T-helper 2 cell treated with Interferon-gamma antibody and Interleukin-4, amounts not matched to agents 100 ng/mL and 5 ng/mL, for 36 hours (primary cell): ENCODE results near the gene MDM1. TPM values are rescaled to one million over a fixed set of nuclear protein-coding genes. Genes with fewer than 3 reads are reported as not detected.

Experiments
- intact Hi-C: fragments of 100-400 bp; cut with micrococcal nuclease; formaldehyde crosslinking; loops from one replicate; pipeline ENCODE4 v1.15.1; 2023
- total RNA-seq: library from RNA; stranded (reverse); gene quantifications from 2 replicates; pipeline ENCODE4 v1.2.3, GENCODE V29; 2022

The MDM1 gene
- total RNA-seq, 1 donor from 2014 or later = 19.1 TPM

DNA sequence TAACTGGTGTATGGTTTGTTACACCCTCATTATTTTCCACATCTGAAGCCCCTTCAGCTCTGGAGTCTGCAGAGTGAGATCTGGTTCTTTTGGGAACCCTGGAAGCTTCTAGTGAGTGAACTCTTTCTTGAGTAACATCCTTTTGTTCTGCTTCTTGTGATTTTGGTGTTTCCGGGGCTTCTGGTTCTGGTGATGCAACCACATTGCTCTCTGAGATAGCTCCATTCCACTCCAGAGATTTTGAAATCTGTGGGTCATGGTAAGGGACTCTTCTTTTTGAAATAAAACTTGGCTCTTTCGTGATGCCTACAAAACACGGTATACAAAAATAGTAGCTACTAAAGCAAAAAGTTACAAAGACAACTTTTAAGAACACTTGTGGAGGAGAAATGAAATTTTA lies 5.4 kb downstream of the MDM1 start:
- intact Hi-C loops = no loop called here

DNA sequence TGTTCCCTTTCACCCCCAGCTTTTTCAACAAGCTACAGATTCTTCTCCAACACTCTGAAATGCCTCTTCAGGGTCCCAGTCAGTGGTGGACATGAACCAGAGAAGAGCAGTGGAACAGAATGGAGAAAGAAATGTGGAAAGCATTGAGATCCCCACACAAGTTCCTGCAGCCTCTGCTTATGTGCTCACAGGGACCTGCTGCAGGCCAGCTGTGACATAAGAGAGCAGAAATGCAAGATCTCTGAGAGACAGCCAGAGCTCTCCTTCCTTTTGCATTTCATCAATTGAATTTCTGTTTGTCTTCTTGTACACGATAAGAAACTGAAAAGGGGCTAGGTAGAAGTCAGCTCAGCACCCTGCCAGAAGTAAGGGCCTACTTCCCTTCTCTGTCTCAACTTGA lies 6.2 kb downstream of the MDM1 start:
- intact Hi-C loops = no loop called here

DNA sequence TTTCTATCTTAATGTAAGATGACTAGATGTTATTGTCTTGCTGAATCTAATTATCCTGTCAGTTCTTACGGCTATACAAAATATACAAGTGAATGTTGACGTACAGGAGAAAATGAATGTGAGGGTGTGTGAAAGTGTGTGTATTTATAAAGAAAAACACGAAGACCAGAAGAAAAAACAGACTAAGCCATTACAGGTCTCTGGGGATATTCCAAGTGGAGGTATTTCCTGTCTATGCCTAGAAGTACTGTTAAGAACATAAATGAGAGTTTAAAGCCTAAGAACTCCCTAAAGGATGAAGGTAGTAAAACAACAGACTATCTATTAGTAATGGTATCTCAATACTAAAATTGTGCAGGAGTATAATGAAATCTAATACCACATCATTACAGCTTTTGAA lies 7.6 kb downstream of the MDM1 start:
- intact Hi-C loops = no loop called here

DNA sequence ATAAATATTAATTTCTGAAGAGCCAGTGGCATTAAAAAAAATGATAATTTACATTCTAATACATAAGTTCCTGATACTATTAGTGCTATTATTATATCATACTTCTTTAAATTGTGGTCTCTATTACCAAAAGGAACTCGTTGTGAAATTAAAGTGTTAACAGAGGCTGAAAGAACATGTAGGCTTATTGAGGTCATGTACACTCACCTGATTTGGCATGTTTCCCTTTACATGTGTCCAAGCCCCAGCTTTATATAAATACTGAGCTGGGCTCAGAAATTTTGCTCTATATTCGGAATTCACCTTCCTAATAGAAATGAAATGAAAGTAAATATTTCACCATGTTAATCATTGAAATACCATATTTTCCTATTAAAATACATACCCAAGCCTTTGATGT lies 11.0 kb downstream of the MDM1 start:
- intact Hi-C loops = no loop called here

DNA sequence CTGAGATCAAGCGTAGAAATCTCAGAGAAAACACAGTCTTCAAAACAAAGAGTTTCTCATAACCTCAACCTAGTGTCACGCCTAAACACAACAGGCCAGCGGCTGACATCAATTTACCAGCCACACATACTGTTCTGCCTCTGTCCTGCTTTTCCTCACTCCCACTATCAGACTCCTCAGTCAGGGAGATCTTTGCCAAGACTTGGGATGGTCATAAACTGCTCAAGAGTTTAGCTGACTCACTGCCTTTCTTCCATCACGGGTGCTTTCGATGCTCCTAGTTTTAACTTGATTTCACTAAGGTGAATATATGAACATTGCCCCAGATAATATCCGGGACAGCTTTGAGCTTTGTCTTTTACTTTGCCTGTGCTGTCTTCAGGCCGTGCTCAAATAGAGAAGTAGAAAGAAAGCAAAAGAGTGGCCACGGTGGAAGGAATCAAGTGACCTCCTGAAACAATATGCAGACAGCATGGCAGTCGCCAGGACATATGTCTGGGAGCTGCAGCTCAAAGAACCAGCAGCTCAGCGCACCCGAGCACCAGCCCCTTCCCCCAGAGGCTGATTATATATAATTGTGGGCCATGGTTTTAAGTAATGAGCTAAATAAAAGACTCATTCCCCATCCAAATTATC lies 12.1 kb downstream of the MDM1 start:
- intact Hi-C loops = loop anchor here (10.0 kb wide), 1 partner anchor 965 kb away; no protein-coding TSS in a partner anchor

DNA sequence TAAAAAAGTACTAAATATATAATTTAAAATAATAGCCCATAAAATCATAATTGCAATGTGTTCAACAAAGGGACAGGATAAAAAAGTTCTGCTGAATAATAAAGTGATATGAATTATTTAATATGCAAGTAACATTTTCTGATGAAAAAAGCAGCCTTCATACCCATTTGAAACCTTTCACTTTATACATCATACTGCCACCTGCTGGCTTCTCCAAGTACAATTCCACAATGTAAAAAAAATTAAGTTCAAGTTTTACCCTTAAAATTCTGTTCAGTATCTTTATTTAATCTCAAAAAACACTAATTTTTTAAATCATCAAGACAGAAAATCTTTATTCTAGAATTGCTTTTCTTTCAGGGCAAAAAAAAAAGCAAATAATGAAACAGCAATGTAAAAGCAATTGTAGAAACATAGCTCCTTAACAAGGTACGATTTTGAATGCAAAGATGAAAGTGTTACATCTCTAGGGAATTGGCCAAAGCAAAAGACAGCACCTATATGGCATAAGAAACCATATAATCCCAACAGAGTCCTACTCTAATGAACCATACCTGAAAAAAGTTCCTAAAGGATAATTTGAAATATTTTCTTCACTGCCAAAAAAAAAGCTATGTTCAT lies 15.0 kb downstream of the MDM1 start:
- intact Hi-C loops = loop anchor here (1.0 to 10.0 kb wide), 3 partner anchors 94 to 962 kb away; no protein-coding TSS in a partner anchor

DNA sequence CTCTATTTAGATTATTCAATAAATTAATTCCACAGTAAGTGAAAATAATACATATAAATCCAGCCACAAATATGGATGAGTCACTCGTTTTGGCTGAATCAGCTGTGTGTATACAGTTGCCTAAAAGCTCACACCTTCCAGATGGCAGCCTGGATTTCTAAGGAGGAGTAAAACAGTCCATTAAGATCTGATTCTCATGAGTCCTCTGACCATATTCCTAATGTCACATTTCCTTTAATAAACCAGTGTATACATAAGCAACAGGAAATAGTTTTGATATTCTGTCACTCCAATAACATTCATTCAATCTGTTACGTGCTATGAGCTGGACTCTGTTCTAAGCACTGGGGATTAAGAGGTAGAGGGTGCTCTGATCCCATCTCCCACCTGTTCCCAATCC lies 21.8 kb downstream of the MDM1 start:
- intact Hi-C loops = loop anchor here (10.0 kb wide), 1 partner anchor 956 kb away; no protein-coding TSS in a partner anchor

DNA sequence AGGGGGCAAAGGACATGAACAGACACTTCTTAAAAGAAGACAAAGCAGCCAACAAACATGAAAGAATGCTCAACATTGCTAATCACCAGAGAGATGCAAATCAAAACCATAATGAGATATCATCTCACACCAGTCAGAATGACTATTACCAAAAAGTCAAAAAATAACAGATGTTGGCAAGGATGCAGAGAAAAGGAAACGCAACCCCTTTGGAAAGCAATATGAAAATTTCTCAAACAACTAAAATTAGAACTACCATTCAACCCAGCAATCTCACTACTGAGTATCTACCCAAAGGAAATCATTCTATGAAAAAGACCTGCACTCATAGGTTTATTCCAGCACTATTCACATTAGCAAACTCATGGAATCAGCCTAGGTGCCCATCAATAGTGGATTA lies 25.6 kb downstream of the MDM1 start:
- intact Hi-C loops = no loop called here

DNA sequence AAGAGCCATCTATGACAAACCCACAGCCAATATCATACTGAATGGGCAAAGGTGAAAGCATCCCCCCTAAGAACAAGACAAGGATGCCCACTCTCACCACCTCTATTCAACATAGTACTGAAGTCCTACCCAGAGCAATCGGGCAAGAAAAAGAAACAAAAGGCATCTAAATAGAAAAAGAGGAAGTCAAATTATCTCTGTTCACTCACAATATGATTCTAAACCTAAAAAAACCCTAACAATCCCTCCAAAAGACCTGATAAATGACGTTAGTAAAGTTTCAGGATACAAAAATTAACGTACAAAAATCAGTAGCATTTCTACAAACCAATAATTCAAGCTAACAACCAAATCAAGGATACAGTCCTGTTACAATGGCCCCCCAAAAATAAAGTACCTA lies 26.9 kb downstream of the MDM1 start:
- intact Hi-C loops = no loop called here

DNA sequence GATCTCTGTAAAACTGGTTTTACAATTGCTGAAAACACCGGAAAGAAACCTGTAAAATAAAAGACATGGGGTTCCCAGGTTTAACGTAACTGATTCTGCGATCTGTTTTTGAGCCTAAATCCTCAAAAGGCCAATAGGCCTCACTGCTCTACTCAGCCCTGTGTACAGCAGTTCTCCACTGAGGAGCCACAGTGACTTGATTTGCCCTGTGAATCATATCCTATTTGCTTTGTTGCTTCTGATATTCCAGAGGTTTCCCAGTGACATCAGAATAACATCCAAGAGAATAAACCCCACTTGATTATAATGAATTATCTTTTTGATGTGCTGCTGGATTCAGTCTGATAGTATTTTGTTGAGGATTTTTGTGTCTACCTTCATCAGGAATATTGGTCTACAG lies 27.5 kb downstream of the MDM1 start:
- intact Hi-C loops = no loop called here

DNA sequence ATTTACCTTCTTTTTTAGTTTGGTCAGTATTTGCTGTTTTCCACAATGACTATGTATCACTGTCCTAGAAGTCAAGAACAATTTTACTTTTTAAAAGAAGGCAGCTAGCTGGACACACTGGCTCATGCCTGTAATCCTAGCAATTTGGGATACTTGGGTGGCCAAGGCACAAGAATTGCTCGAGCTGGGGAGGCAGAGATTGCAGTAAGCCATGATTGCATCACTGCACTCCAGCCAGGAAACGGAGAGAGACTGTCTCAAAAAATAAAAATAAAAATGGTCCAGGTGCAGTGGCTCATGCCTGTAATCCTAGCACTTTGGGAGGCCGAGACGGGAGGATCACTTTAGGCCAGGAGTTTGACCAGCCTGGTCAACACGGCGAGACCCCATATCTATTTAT lies 28.3 kb downstream of the MDM1 start:
- intact Hi-C loops = no loop called here

DNA sequence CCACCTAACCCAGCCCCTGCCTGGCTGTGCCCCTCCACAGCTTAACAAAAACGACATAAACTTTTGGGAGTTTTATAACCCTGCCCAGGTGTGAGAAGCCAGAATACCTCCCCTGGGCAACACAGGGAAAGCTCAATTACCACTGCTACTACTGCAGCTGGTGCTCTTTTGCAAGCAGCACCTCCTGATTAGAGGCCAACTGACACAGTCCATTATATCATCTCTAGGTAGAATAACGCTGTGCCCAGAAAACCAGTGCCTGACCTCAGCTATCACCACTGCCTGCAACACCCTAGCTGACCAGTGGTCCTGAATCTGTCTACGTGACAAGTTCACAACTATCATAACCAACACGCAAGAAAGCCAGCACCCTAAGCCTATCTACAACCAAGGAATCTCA lies 34.2 kb downstream of the MDM1 start:
- intact Hi-C loops = no loop called here

DNA sequence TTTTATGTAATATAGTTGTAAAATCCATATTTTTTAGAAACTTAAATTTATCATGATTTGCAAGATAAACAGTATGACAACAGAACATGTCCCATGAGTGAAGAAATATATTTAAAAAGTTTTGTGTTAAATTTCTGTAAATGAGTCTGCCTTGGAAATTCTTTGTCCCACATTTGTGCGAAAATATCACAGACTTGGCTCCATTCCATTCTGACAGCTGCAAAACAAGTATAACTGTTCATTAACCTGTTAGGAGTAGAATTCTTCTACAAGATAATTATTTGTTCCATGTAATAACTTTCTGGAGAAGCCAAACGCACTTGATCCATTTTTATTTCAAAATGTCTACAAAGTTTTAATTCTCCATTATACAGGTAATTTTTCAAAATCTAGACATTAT lies 37.9 kb downstream of the MDM1 start:
- intact Hi-C loops = no loop called here

DNA sequence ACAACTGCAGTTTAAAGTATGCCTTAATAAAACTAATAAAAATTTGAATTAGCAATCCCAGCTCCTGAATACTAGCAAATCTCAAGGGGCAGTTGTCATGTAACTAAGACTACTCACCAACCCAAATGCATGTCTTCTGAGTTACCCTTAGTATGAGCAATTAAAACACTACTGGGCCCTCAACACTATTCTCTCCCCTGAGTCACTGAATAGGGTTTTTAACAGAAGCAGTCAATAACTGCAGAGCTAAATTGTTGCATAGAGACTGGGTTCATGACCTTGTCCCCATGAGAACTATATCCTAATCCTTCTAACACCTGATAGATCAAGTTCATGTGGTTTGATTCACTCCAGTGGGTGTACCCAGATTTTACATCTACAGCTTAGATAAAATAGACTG lies 38.8 kb downstream of the MDM1 start:
- intact Hi-C loops = no loop called here

DNA sequence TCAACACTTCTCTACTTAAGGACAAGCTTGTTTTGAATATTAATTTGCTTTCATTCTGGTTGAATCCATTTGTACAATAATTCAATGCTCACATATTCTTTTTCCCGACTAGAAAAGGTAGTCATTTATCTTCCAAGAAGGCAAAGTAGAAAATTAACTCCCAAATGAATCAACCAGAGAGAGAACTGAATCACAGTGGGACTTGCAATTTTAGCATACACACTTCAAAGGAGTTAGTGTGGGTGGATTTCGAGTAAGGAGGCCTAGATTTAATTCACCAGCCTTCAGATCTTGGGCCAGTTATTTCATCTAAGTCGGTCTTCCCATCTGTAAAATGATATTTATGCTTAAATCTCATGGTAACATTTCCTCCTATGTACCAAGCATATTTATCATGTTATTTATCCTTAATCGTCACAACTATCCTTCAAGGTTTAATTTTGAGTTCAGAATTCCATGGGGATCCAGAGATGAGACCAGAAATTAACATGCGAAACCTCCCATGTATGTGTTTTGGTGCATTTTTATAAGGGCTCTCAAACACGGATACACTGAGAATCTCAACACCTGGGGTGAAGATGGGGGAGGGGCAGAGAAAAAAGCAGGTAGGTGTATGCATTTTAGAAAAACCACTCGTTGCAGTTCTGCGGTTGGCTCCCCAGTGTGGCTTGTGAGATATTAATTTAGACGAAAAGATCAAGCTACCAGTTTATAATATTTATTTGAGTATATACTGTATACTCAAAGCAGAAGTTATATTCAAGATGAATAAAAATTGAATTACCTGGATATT lies 39.8 kb downstream of the MDM1 start:
- intact Hi-C loops = no loop called here

DNA sequence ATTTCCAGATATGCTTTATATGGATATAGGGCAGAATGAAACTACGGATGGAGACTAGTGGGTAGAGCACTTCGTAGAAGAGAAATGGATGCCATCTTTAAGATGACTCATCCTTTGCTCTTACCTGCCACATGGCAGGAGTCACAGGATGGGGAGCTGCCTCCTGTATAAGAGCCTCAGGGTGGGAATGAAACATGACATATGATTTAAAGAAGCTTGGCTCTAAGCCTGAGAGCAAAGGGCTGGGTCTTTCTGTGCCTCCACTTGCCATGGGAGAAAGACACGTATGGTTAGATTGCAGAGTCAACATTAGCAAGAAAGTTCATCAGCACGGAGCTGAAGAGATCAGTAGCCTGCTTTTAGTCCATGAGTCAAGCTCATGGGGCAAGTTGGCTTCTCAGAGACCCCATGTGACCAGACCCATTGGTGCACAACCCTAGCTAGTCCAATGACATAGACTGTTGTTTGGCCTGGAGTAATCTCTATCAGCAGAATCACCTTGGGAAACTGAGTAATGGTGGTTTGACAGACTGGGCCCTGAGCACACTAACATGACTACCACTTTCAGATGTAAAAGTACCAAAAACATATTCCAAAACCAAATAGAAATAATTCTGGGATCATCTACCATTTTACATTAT lies 40.6 kb downstream of the MDM1 start:
- intact Hi-C loops = no loop called here

DNA sequence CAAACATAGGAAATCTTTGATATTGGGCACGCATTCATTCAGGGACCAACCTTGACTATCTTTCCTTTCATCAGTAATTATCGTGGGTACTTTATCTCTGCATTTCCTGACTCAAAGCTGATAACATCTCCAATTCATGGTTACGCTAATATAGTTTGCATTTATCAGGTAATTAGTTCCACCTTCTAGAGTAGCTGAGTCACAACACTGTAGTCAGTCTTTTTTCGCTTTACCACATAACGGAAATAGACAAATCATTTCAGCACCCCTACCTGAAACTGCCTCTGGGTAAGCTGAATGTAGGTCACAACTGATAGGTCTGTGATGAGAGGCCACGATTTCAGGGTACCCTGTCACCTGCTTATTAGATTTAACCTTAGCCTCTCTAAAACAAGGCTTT lies 42.0 kb downstream of the MDM1 start:
- intact Hi-C loops = loop anchor here (1.0 kb wide), 2 partner anchors 49 to 171 kb away; no protein-coding TSS in a partner anchor

DNA sequence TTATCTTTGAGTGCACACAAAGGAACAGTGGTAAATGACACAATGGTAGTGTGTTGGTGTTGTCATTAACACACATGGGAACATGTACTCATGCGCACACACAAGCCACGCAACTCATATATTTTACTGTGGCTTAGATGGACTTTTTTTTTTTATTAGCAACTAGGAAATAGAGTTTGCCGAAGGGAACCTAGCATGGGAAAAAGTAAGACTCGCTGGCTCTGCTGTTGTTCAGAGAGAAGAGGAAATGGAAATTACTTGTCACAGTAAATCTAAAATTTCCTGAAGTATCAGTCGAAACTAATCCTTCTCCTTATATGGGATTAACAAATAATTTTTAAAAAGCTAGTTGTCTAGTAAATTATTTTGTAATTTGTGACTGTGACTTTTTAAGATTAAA lies 45.1 kb downstream of the MDM1 start:
- intact Hi-C loops = no loop called here

DNA sequence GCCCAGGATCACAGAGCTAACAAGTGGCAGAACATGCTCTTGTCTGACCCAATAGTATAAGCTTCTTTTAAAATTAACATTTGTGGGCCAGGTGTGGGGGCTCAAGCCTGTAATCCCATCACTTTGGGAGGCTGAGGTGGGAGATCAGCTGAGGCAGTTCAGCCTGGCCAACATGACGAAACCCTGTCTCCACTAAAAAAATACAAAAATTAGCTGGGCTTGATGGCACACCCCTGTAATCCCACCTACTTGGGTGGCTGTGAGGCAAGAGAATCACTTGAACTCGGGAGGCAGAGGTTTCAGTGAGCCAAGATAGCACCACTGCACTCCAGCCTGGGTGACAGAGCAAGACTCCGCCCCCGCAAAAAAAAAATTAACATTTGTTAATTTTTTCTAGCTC lies 45.8 kb downstream of the MDM1 start:
- intact Hi-C loops = no loop called here

DNA sequence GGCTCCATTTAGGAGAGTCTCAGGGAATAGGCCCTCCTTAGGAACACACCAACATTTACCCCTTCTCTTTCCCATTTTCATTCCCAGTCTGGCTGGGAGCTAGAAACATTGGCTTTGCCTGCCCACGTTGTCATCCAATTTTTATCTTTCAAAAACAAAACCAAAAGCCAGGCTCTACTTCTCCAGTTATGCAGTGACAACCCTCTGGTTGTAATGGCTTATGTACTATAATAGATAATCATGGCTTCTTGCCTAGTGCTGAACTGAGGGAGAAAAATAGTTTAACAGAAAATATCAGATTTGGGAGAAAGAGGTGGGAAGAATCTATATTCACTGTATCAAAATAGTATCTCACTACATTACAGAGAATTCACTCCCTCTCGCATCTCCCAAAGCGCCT lies 46.6 kb downstream of the MDM1 start:
- intact Hi-C loops = no loop called here

DNA sequence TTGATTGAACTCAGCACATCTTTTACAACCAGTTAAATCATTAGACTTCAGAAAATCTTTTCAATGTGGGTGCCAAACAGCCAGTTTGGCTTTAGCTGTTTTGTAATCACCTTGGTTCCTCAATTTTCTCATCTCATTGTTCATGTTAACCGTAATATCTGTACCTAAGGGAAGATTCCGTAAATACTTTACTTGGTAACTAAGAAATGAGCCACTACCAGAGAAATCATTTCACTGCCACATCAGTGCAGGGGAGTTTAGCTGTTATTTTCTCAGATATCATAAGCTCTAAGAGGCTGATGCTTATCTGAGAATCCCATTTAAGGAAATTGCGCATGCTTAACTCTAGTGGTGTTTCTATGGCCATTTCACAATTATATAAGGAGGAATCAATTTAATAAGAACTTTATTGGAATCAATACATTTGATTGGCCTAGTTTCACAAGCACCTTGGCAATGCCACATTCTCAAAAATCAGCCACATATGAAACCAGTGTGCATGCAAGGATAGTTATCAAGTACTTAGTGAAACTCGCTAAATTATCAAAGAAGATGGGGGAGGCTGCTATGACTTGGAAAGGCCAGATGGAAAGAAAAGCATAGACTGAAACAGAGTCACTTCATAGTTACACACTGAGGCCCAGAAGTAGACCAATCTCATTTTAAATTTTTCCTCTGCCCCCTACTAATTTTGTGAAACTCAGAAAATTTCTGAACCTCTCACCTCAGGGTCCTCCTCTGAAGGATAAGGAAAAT lies 50.7 kb downstream of the MDM1 start:
- intact Hi-C loops = no loop called here
